Chondrocyte (in vitro differentiated cells): ENCODE measurements around the gene PMEL. TPM values are rescaled to one million over a fixed set of nuclear protein-coding genes. Genes with fewer than 3 reads are reported as not detected.

ENCODE experiments used
- DNase-seq: peaks from one replicate; pipeline ENCODE4 v3.0.0; 2021; ENCODE audit warnings: mixed read lengths, low spot score
- H3K27ac Mint-ChIP-seq: one replicate; pipeline ENCODE4 v1.8.0; 2021; ENCODE audit warnings: mild to moderate bottlenecking, moderate library complexity, mixed read lengths; ENCODE audit not compliant: unreplicated experiment
- H3K27me3 Mint-ChIP-seq: 2 replicates; pipeline ENCODE4 v1.8.0; 2021; ENCODE audit warnings: low read depth, mixed read lengths
- H3K36me3 Mint-ChIP-seq: 2 replicates; pipeline ENCODE4 v1.8.0; 2021; ENCODE audit warnings: low read depth, mixed read lengths
- H3K4me1 Mint-ChIP-seq: 2 replicates; pipeline ENCODE4 v1.8.0; 2021; ENCODE audit warnings: low read depth, mild to moderate bottlenecking, mixed read lengths
- H3K4me3 Mint-ChIP-seq: one replicate; pipeline ENCODE4 v1.8.0; 2021; ENCODE audit warnings: mild to moderate bottlenecking, moderate library complexity, mixed read lengths; ENCODE audit not compliant: unreplicated experiment
- H3K9me3 Mint-ChIP-seq: 2 replicates; pipeline ENCODE4 v1.8.0; 2021; ENCODE audit warnings: low read depth, mixed read lengths
- CTCF ChIP-seq: fragments of 200-600 bp; sonication (generic); IDR thresholded peaks from 2 replicates; pipeline ENCODE4 v1.5.0; 2021; ENCODE audit warnings: antibody characterized with exemption, mild to moderate bottlenecking, moderate library complexity
- total RNA-seq: library from RNA; stranded (reverse); gene quantifications from 3 replicates; pipeline ENCODE4 v1.2.1, GENCODE V29; 2021

Gene PMEL
- total RNA-seq, 1 donor from 2014 or later = 0.45 TPM

- H3K27ac Mint-ChIP-seq = no peak overlapping the region
- H3K4me3 Mint-ChIP-seq = no peak overlapping the region
- no peak for TF ChIP-seq CTCF
- no peaks in the 10 kb centered on the region for H3K4me1 Mint-ChIP-seq
- no peaks in the 10 kb centered on the region for H3K27me3 Mint-ChIP-seq
- peaks cover 46% of the 10 kb centered on the region for H3K36me3 Mint-ChIP-seq
- H3K9me3 Mint-ChIP-seq = no peaks in the 10 kb centered on the region
- DNase-seq = no peak
These were observed 19.3 kb downstream of the PMEL start for GRCh38 chr12:55946553-55946952.

- Mint-ChIP-seq H3K27ac (no peak overlapping the region), H3K9me3 (no peaks in the 10 kb centered on the region), H3K4me3 (no peak overlapping the region), H3K27me3 (no peaks in the 10 kb centered on the region), H3K36me3 (peaks cover 45% of the 10 kb centered on the region), H3K4me1 (peaks cover 10% of the 10 kb centered on the region)
- TF ChIP-seq CTCF = no peak
- no peak for DNase-seq
These were observed 23.2 kb downstream of the PMEL start for GRCh38 chr12:55942577-55943136.

GRCh38 chr12:55942055-55942454, 23.8 kb downstream of the PMEL start:
- no peaks in the 10 kb centered on the region for H3K9me3 Mint-ChIP-seq
- no peak for TF ChIP-seq CTCF
- H3K4me1 Mint-ChIP-seq = peaks cover 14% of the 10 kb centered on the region
- peaks cover 44% of the 10 kb centered on the region for H3K36me3 Mint-ChIP-seq
- no peak for DNase-seq
- no peak overlapping the region for H3K4me3 Mint-ChIP-seq
- no peak overlapping the region for H3K27ac Mint-ChIP-seq
- no peaks in the 10 kb centered on the region for H3K27me3 Mint-ChIP-seq

GRCh38 chr12:55940065-55940732, 25.6 kb downstream of the PMEL start:
- H3K4me3 Mint-ChIP-seq = no peak overlapping the region
- H3K27ac Mint-ChIP-seq = peak overlapping the region; percentile 73
- peak; percentile 91 for TF ChIP-seq CTCF
- H3K4me1 Mint-ChIP-seq = peaks cover 15% of the 10 kb centered on the region
- H3K9me3 Mint-ChIP-seq = no peaks in the 10 kb centered on the region
- no peak for DNase-seq
- H3K27me3 Mint-ChIP-seq = no peaks in the 10 kb centered on the region
- H3K36me3 Mint-ChIP-seq = peaks cover 34% of the 10 kb centered on the region

GRCh38 chr12:55938826-55939501, 26.9 kb downstream of the PMEL start:
- no peak for DNase-seq
- Mint-ChIP-seq H3K36me3 (peaks cover 26% of the 10 kb centered on the region), H3K9me3 (no peaks in the 10 kb centered on the region), H3K4me3 (no peak overlapping the region), H3K27me3 (no peaks in the 10 kb centered on the region), H3K27ac (peak overlapping the region; percentile 80), H3K4me1 (peaks cover 28% of the 10 kb centered on the region)
- no peak for TF ChIP-seq CTCF
